Fibroblast of skin of left quadriceps (primary cell): ENCODE measurements around the gene EXOC4.

Experiments
- DNase-seq, 2 experiments: peaks; one replicate each; pipeline ENCODE4 v3.0.0-alpha.2; 2013; ENCODE audit warnings: low read depth in 2 of 2

Gene EXOC4

DNA sequence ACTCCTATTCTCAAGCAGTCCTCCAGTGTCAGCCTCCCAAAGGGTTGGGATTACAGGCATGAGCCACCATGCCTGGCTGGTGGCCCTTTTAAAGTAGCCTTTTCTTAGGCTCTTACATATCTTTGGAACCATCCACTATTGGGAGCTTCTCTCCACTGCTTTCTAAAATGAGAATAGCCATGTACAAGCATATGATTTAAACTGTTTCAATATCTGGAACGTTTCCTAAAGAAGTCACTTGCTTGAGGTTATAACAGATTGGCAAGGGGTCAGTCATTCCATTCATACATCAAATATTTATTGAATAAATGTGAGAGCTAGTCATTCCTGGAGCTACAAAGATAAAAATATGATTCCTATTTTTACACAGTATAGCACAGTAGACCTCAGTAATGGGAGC is 776.9 kb downstream of the EXOC4 start:
- no peak for DNase-seq

DNA sequence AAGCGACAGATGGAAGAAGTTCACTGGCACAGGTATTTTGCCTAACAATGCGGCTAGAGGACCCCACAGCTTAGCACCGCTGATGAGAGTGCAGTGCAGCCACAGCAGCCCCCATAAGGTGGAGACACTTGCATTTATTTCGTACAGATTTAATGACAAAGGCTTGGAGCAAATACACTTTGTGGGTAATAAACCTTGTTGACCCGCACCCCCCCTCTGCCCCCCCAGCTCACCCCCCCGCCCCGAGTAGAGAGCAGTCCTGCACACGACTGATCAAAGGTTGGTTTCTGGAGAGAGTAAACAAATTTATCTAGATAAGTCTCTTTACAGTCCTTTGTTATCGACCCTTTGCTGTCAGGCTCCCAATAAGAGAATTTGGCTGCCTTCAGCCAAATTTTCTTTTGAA is 777.6 kb downstream of the EXOC4 start:
- DNase-seq: no peak

DNA sequence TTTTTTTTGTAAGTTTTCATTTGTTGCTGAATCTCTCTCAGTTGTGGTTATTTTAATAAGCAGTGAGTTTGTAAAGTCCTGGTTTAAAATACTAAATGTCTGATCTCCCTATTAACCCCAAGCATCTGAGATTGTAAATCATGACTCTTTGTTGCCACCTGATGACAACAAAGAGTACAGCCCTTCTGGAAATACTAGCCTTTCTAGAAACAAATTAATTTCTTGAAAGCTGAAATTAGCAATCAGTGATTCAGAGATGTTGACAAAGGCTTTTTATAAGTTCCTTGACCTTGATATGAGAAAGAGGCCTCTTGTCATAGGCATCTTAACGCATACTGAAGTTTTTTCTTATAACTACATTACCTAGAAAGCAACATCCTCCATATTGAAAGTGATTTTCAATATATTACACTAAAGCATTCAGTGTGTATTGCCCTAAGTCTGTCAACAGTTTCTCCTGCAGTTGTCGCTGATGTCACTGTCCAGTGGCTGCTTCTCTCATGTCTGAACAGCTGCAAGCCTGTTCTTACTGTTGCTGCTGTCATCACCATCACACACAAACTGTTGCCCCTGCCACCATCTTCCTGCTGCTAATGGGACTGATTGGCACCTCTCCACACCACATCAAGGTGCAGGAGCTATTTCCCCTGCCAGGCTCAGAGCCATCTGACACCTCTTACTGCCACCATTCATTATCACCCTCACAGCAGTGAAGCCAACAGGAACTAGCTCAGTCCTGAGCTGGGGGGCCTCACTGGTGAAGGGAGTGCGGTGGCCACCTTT is 779.1 kb downstream of the EXOC4 start:
- DNase-seq: no peak

DNA sequence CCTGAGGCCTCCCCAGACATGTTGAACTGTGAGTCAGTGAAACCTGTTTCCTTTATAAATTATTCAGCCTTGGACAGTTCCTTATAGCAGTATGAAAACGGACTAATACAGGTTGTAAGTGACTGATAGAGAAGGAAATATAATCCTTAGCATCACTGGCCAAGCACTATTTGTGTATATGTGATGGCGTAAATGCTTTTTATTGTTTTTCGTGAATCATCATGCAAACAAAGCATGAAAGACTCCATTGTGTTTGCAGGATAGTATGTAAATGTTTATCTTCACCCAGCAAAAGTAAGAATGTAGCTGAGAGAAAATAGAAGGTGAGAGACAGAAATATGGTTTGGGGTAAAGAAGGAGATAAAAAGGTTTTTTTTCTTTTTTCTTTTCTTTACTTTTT is 781.8 kb downstream of the EXOC4 start:
- DNase-seq: no peak

DNA sequence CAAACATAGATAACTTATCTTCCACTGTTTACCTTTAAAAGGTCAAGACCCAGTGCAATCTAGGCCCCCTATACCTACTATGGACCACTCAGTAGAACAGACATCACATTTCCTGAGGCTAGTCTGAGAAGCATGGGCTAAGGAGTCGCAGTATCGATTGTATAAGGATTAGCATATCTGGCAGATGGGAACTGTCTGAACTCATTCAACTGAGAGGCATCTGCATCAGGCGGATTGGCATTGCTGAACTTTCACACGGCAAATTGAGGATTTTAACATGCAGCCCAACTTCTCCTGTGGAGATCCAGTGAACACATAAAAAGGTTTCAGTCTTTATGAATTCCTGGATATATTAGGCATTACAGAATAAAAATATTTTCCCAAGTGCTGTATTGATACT is 785.1 kb downstream of the EXOC4 start:
- DNase-seq: no peak

DNA sequence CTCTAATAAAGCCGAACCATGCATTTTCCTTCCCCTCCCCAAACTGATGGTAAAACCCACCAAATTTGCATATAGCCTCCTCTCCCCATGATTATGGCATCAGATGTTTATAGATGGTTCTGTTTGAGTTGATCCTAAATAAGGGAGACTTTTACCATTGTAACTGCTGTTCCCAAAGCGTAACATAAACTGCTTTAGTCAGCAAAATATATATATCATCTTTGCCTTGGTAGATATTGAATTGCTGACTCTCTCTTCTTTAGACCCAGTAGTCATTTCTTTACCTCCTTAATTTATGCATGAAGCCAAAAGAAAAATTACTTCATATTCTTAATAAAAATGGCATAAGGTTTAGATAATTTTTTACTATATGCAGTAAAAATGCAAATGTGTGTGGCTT is 788.1 kb downstream of the EXOC4 start:
- DNase-seq: no peak

DNA sequence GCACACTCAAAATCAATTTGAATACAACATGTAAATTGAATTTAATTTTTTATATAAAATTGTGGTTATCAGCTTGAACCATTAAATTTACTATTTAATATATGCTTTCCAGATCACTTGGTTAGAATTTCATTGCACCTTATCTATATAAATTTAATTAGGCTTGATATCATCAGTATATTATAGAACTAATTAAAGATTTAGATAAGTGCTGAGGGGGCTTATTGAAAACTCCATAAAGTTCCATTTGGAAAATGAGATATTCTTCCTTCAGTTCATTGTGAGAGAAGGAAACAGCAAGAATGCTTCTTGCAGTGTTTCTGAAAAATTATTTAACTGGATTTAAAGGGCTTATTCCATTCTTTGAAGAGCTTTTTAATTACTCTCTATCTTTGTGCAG is 788.6 kb downstream of the EXOC4 start:
- DNase-seq: no peak

DNA sequence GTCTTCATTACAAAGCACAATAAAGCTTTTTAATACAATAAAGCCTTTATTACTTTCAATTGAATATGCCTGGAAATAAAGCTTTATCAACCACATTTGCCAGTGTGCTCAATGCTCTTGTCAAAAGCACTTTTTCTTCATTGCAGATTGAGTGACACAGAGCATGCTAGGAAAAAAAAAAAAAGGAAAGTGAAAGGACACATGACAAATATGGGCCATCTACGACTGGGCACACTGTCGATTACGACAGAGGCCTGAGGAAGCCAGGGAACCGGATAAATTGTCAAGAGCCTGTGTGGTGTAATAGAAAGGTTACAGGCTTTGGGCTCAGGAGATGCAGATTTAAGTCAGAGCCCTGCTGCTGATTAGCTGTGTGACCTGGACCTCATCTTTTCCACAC is 789.4 kb downstream of the EXOC4 start:
- no peak for DNase-seq

DNA sequence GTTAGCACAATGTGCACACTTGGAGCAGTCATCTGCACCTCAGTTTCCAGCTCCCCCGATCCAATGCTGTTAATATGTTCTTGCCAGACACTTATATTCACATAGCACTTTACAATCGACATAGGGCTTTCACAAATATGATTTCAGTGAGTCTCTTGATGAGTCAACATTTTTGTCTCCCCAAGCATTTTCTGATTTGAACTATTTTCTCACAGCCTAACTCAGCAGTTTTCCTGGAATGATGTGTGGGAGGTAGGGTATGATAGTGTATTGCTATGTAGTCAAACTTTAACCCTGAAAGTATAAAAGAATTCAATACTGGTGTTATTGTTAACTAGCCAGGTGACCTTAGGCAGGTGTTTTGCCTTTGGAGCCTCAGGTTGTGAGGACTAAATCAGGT is 791.8 kb downstream of the EXOC4 start:
- DNase-seq: no peak

DNA sequence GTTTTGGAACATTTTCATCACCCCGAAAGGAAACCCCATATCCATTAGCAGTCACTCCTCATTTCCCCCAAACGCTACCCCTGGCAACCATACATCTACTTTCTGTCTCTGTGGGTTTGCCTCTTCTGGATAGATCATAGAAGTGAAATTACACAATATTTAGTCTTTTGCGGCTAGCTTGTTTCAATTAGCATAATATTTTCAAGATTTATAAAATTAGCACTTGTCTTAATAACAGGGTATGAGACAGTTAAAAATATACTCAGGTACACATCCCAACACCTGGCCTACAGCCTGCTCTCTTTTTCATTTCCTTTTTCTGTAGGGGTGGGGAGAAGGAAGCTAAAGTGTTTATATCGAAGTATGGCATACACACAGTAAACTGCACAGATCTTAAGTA is 792.8 kb downstream of the EXOC4 start:
- DNase-seq: no peak

DNA sequence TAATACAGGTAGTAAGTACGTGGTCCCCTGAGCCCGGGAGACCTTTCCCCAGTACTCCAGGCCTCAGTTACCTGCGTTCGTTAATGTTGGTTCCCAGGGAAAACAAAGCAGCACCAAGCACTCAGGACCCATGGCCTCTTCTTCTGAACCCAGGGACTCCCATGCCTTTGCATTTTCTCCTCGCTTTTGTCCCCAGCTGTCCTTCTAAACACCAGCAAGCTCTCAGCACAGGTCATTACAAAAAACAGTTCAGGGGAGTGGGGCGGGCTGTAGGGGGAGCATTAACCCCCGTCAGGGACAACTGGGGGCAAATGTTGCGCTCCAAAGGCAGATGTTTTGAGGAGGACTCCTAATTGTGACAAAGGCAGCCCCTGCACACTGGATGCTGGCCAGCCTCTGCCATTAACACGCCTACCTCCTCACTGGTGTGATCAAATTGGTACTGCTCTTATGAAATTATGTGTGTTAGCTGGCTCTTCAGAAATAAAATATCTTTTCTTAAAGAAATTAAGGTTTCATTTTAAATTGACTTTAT is 793.8 kb downstream of the EXOC4 start:
- no peak for DNase-seq

DNA sequence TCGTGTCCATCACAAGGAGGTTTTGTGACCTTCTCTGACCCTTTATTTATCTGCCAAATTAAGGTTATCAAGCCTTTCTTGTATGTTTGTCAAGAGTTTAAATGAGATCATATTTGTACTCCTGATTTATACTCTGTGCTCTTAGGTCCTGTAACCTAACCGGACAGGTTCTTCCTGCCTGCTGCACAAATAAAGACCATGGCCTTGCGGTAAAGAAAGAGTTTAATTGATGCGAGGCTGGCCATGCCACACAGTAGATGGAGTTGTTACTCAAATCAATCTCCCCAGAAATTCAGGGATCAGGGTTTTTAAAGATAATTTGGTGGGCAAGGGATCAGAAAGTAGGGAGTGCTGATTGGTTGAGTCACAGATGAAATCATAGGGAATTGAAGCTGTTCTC is 794.8 kb downstream of the EXOC4 start:
- DNase-seq: no peak

DNA sequence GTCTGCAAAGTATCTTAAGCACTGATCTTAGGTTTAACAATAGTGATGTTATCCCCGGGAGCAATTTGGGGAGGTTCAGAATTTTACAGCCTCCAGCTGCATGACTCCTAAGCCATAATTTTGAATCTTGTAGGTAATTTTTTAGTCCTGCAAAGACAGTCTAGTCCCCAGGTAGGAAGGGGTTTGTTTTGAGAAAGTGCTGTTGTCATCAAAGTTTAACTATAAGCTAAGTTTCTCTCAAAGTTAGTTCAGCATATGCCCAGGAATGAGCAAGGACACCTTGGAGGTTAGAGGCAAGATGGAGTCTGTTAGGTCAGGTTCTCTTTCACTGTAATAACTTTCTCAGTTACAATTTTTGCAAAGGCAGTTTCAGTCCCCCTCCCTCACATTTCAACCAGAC is 795.3 kb downstream of the EXOC4 start:
- DNase-seq: no peak

DNA sequence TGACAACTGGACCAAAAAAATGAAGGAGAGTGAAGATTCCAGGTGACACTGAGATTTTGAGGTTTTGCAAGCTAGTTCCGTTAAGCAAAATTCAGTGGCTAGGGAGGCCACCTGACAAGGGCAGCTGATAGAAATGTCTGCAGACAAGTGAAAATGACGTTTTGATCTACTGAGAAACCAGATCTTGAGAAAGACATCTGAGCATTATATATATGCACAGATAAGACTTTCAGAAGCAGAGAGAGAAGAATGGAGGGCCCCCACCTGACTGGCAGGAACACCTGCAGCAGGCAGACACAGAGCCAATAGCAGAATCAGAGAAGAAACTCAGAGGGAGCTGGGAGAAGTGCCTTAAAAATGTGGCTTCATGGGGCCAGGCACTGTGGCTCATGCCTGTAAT is 798.1 kb downstream of the EXOC4 start:
- no peak for DNase-seq

DNA sequence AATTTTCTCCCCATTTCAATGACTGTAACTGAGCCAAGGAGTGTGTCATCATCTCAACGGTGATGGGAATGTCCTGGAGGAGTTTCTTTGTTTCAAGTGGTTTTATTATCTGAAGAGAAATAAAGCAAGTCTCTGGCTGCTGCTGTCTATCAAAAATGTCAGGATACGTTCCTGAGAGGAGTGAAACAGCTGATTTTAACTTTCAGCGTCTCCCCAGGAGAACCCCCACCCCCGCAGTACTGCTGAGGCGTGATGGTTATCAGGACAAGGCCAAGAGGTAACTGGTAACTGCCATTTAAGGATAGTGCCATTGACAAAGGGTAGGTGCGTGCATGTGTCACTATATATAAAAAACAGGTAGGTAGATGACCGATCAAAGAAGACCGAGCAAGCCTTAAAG is 803.9 kb downstream of the EXOC4 start:
- DNase-seq: no peak

DNA sequence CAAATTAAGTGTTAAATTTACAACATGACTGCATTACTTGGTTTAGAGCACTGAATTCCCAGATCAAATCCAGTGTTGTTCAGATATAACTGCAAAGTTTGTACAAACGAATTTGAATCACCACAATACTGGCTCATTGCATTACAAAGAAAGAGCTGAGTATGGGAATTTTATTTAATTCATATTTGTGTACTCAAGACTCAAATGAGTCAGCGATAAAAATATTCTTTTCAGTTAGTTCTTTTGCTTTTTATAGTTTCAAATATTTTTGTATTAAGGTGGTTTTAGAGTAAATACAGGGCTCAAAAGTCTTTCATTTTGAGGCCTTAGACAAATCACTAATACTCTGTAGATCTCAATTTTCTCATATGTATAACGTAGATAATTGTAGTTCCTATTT is 805.6 kb downstream of the EXOC4 start:
- DNase-seq: no peak

DNA sequence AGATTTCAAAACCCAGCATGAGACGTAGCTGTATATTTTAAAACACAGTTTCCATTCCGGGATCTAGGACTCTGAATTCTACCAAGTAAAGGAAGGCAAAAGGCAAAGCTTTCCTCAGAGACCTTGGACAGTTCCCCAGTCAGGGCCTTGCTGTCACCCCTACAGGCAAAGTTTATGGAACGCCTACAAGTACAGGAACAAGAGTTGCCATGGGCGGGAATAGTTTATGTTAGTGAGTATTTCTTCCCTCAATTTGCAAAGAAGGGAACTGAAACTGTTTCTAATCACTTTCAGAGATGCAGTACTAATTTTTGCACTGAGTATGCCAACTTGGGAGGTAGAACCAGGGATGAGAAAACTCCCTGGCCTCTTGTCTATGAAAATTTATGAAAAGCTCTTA is 806.1 kb downstream of the EXOC4 start:
- DNase-seq: no peak

DNA sequence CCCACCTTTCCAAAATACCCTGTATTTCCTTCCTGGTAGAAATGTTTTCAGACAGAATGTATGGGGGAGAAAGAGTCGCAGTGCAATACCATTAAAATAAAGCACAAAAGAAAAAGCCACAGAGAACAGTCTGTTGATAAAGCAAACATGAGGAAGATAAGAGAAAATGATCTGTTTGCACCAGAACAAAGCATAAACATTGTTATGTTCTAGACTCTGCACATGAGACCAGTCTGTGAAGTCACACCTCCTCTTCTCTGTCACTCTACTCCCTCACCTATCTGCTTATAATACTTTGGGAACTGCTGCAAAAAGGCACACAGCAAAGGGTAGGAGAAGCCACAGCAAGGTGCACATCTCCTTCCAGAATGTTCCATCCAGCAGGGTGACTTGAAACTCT is 807.0 kb downstream of the EXOC4 start:
- no peak for DNase-seq

DNA sequence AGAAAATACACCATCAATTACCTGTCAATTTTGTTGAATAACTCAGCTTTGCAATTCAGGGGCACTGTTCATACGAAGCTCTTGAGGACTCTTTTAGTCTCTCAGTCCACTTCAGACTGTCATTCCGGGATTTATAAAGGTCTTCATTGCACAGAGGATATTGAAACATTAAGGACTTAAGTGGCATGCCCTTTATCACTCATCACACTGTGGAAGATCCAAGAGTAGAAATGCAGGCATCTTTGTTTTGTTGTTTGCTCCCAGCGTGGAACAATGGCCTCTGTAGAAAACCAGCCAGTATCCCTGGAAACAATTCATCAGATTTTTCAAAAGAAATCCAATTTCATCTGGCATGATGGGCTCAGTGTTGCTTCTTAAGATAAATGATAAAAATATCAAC is 808.0 kb downstream of the EXOC4 start:
- no peak for DNase-seq

DNA sequence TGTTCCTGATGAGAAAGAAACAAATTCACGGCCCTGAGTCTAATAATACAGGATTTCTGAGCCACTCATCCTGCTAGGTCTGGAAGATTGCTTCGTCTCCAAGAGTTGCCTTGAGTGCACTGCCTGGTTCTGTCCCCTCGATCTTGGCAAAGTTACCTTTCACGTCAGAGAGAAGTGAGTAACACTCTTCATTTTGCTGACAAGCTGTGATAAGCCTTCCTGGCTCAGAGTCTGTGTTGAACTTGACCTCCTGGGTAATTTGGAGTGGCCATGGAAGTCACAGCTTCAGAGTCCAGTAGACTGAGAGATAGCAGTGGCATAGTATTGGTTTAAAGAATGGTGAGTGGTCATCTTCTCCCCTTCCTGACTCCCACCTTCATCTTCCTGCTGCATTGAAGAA is 809.6 kb downstream of the EXOC4 start:
- DNase-seq: no peak

DNA sequence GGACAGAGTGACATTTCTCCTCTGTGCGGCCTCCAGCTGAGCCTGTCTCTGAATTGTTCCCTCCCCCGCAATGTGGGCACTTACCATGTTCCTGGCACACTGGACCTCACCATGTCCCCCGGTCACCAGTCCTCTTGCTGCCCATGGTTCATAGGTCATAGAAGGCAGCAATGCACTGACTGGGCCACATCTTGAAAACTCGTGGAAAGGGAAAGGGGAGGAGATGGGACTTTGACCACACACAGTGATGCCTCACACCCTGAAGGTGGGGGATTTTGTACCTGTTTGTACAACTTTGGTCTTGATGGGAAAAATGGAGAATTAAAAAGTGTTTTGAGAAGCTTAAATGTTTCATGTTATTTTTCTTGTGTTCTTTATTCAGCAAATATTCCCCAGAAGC is 812.5 kb downstream of the EXOC4 start:
- DNase-seq: no peak

DNA sequence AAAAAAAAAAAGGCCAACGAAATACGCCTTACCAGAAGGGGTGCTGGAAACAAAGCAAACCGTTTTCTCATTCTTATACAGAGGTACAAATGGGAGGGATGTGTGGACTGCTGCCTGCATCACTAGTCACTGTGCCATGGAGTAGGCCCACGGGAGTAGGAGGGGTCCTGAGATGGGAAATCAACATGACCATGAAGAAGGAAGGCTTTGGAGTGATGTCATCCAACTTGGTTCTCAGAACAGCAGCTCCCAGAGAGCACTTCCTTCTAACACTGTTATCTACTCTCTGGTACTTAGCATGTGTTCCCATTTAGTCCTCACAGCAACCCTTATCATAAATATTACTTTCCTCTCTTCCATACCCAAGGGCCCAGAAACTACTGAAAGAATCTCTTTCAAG is 814.3 kb downstream of the EXOC4 start:
- DNase-seq: no peak

DNA sequence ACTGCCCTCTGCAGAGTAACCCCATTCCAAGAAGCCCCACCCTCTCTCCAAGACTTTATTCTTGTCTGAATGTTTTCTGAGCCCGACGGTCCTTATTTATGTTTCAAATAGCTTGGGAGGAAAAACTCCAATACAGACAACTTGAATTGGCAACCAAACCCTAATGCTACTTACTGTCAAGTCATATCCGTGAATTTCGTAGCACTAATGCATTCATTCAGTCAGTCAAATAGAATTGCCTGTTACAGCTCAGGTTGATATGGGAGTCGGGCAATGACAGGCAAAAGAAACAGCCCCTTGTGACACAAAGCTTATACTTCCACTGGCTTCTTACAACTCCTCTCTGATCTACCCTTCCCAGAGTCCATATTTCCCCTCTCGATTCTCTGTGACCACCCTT is 815.8 kb downstream of the EXOC4 start:
- DNase-seq: no peak

DNA sequence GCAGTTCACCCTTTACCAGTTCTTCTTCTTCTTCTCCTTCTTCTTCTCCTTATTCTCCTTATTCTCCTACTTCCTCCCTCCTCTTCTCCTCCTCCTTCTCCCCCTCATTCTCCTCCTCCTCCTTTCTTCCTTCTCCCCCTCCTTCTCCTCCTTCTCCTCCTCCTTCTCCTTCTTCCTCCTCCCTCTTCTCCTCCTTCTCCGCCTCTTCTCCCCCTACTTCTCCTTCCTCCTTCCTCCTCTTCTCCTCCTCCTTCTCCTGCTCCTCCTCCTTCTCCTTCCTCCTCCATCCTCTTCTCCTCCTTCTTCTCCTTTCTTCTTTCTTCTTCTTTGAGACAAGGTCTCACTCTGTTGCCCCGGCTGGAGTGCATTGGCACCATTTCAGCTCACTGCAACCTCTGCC is 816.3 kb downstream of the EXOC4 start:
- DNase-seq: no peak
